ENCODE measurements around the gene EFNA2. TPM values are rescaled to one million over a fixed set of nuclear protein-coding genes. Genes with fewer than 3 reads are reported as not detected.

EFNA2 gene
- not detected in 2 replicates for total RNA-seq

DNA sequence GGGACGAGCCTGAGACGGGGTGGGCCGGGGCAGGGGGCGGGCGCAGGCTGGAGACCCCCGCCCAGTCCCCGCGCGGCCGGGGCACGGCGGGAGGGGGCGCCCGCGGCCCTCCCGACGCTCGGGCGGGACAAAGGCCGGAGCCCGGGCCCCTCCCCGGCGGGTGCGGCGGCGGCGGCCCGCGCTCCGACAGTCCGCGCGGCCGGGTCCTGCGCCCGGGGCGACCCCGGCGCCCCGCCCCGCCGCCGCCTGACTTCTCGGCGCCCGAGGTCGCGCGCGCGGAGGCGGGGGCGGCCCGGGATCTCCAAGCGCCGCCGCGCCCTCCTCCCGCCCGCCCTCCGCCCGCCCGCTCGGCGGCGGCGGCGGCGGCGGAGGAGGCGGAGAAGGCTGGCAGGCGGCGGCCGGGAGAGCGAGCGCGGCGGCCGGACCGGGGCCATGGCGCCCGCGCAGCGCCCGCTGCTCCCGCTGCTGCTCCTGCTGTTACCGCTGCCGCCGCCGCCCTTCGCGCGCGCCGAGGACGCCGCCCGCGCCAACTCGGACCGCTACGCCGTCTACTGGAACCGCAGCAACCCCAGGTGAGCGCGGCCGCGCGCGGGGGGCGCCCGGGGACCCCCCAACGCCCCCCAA lies at the start of gene EFNA2:
Gene EFNA2 (plus strand): TSS at position 137 of the 624 bp plus-strand sequence. CDS start 296 bp downstream, at position 433.

DNA sequence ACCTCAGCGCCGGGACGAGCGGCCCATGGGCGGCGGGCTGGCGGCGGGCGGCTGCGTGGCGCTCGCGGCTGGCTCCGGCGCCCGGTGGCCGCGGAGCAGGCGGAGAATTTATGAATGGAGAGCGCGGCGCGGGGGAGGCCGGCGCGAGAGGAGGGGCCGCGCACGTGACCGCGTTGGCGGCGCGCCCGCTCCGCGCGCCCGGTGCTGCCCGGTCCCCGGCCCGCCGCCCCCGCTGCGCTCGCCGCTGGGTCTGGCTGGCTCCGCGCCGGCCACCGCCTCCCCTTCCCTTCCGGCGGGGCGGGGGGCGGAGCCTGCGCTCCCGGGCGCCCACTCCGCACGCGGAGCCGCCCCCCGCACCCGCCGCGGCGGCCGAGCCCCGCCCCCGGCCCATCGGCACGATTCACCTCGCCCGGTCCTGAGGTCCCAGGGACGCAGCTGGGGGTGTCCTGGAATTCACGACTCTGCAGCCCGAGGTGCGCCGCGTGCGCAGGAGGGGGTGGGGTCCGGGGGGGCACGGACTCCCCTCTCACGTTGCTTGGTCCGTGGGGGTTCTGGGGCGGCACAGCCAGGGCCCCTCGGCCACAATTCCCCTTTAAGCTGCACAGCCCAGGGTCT lies 47.8 kb upstream of the EFNA2 start, which contains the start of gene CBARP:
Gene CBARP (minus strand): TSS at position 252 of the 615 bp plus-strand sequence. CDS start 1,905 bp downstream, outside the sequence.

DNA sequence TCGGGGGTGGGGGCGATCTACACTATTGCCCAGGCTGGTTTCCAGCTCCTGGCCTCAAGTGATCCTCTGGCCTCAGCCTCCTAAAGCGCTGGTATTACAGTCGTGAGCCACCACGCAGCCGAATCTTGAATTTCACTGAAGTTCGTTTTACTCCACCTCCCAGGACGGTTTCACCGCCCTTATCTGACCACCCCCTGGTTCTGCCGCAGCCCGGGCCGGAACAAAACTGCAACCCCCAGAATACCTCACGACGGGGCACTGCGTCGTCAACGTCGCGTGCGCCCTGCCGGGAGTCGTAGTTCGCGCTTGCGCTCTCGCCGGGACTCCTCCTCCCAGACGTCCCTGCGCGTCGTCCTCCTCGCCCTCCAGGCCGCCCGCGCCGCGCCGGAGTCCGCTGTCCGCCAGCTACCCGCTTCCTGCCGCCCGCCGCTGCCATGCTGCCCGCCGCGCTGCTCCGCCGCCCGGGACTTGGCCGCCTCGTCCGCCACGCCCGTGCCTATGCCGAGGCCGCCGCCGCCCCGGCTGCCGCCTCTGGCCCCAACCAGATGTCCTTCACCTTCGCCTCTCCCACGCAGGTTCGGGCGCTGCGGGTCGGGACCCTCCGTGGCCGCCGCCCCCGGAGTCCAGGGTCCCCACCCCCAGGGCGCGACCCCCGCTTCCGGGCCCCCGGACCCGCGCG lies 44.1 kb upstream of the EFNA2 start, which contains the start of gene ATP5F1D:
Gene ATP5F1D (plus strand): TSS at position 335 of the 679 bp plus-strand sequence. CDS start 100 bp downstream, at position 435.

DNA sequence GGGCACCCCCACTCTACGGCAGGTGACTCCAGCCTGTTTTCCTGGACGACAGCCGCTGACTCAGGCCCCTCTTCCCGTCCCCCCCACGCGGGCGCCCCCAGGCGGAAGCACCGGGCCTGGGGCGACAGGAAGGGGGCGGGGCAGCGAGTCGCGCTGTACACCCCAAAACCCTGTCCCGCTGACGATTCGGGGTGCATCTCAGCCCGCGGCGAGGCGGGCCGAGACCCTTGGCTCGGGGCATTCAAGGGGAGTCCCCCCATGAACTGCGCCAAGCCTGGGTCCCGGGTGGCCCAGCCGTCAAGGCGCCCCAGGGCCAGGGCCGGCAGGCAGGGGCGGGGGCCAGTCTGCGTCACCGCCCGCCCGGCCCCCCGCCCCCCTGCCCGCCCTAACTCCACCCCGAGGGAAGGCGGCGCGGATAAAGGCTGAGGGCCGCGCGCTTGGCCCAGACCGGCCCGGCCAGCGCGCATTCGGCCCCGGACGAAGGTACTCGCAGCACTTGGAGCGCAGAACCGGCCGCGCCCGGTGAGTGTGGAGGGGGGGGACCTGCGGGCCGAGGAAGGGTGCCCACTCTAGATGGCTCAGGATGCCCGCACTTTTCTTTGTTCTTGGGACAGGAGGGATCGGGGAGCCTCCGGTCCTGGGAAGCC lies 37.4 kb upstream of the EFNA2 start, which contains the start of gene MIDN:
Gene MIDN (plus strand): TSS at position 445 of the 647 bp plus-strand sequence. CDS start 1,714 bp downstream, outside the sequence.

GRCh38 chr19:1269065-1269477 lies 16.6 kb upstream of the EFNA2 start, which contains the start of gene CIRBP:
Gene CIRBP, plus strand, starts transcription at chr19:1269332. Its CDS starts 1,602 bp downstream, at chr19:1270934.

GRCh38 chr19:1275260-1275975 lies 10.3 kb upstream of the EFNA2 start, which contains the start of gene FAM174C:
Gene FAM174C, plus strand, starts transcription at chr19:1275530. Its CDS starts 20 bp downstream, at chr19:1275550.

Other genes with a start within 250 kb of the EFNA2 start
- 3.7 and 4.2 TPM in 2 replicates for gene ABCA7, start 245.8 kb upstream of the EFNA2 start, total RNA-seq
- 1.5 TPM in 2 replicates for gene ARHGAP45, start 218.7 kb upstream of the EFNA2 start, total RNA-seq
- 88.9 and 116 TPM in 2 replicates for gene POLR2E, start 190.5 kb upstream of the EFNA2 start, total RNA-seq
- 349 and 358 TPM in 2 replicates for gene GPX4, start 181.9 kb upstream of the EFNA2 start, total RNA-seq
- gene SBNO2, start 111.6 kb upstream of the EFNA2 start, total RNA-seq, result 58.7 and 59.8 TPM in 2 replicates
- 86.9 and 97.9 TPM in 2 replicates for gene STK11, start 80.1 kb upstream of the EFNA2 start, total RNA-seq
- gene CBARP, start 47.9 kb upstream of the EFNA2 start, total RNA-seq, result 1.2 and 2.8 TPM in 2 replicates
- gene ATP5F1D, start 44.1 kb upstream of the EFNA2 start, total RNA-seq, result 40.4 and 41.0 TPM in 2 replicates
- 22.5 and 26.9 TPM in 2 replicates for gene MIDN, start 37.3 kb upstream of the EFNA2 start, total RNA-seq
- 332 and 349 TPM in 2 replicates for gene CIRBP, start 16.5 kb upstream of the EFNA2 start, total RNA-seq
- gene FAM174C, start 10.3 kb upstream of the EFNA2 start, total RNA-seq, result 18.6 and 19.3 TPM in 2 replicates
- 51.2 and 51.9 TPM in 2 replicates for gene NDUFS7, start 98.0 kb downstream of the EFNA2 start, total RNA-seq
- gene GAMT, start 115.7 kb downstream of the EFNA2 start, total RNA-seq, result 34.0 and 36.7 TPM in 2 replicates
- 45.9 and 53.8 TPM in 2 replicates for gene DAZAP1, start 121.7 kb downstream of the EFNA2 start, total RNA-seq
- 434 and 444 TPM in 2 replicates for gene RPS15, start 152.5 kb downstream of the EFNA2 start, total RNA-seq
- 0.13 and 0.19 TPM in 2 replicates for gene APC2, start 164.2 kb downstream of the EFNA2 start, total RNA-seq
- 21.8 and 21.9 TPM in 2 replicates for gene C19orf25, start 193.3 kb downstream of the EFNA2 start, total RNA-seq
- gene PCSK4, start 204.5 kb downstream of the EFNA2 start, total RNA-seq, result 0.53 and 1.1 TPM in 2 replicates
- gene REEP6, start 205.3 kb downstream of the EFNA2 start, total RNA-seq, result 0.92 and 1.8 TPM in 2 replicates
- 3.0 and 3.7 TPM in 2 replicates for gene ADAMTSL5, start 227.1 kb downstream of the EFNA2 start, total RNA-seq
- gene PLK5, start 238.2 kb downstream of the EFNA2 start, total RNA-seq, result not detected in 2 replicates

Measured in aortic smooth muscle cell (primary cell).